IPS-18a (cell line): ENCODE results near the gene ANO2.

Experiments used
- H3K27ac ChIP-seq: one replicate; pipeline ENCODE4 v1.5.1; 2013; ENCODE audit warnings: low read length
- H3K27me3 ChIP-seq: one replicate; pipeline ENCODE4 v1.6.1; 2013; ENCODE audit warnings: mild to moderate bottlenecking, low read length; ENCODE audit not compliant: control insufficient read depth, insufficient read depth
- H3K36me3 ChIP-seq: one replicate; pipeline ENCODE4 v1.6.1; 2013; ENCODE audit warnings: low read depth, low read length; ENCODE audit not compliant: control insufficient read depth
- H3K4me1 ChIP-seq: one replicate; pipeline ENCODE4 v1.6.1; 2013; ENCODE audit warnings: low read depth, low read length; ENCODE audit not compliant: control insufficient read depth
- H3K4me3 ChIP-seq: one replicate; pipeline ENCODE4 v1.5.1; 2013; ENCODE audit warnings: low read length
- H3K9ac ChIP-seq: one replicate; pipeline ENCODE4 v1.6.1; 2013; ENCODE audit warnings: mild to moderate bottlenecking, low read length, moderate library complexity
- H3K9me3 ChIP-seq: one replicate; pipeline ENCODE4 v1.6.1; 2013; ENCODE audit warnings: low read depth, low read length; ENCODE audit not compliant: control insufficient read depth

Gene ANO2

DNA sequence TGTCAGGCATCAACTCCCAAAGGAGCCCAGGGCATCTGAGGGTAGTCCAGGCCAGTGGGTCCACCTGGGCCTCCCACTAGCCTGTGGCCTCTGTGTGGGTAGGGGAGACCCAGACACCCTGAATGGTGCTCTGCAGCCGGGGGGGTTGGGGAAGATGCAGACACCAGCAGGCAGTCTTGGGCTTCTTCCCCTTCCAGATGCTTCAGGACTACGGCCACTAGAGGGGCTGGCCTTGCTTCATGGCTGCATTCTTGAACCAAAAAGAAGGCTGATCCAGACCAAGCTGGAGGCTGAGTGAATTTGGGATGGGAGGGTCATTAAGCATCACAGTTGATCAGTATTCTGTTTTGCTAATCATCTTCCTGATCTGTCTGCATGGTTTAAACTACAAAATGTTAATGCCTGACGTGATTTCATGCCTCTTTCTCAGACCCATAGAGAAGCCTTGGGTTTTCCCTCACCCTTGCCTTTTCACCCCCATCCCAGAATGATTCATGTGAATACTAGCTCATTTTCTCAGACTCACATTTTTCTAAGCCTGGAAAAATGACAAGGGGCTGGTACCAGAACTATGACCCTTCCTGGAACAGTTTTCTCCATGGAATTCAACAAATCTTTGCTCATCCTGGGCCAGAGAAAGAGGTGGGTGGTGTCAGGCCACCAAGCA is 379.0 kb downstream of the ANO2 start:
- Histone ChIP-seq H3K9me3 (no peaks in the 10 kb centered on the region), H3K9ac (no peak overlapping the region), H3K27me3 (no peaks in the 10 kb centered on the region), H3K4me1 (no peaks in the 10 kb centered on the region), H3K36me3 (no peaks in the 10 kb centered on the region), H3K4me3 (no peak overlapping the region), H3K27ac (no peak overlapping the region)

DNA sequence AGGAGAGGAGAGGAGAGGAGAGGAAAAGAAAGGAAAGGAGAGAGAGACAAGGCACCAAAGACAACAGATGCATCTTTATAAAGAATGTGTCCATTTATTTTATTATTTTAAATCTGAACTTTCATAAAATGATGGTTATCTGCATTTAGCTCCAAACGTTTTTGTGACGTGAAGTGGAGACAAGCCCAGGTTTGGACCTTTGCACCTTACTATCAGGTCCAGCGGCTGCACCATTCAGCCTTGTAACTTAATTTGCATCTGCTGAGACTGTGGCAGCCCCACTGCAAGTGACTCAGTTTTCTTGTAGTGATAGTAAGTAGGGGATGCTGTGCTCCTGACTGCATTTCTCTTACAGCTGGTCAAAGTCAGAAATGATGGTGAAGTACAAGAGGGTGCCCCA is 382.5 kb downstream of the ANO2 start:
- H3K27me3 ChIP-seq, result no peaks in the 10 kb centered on the region
- no peak overlapping the region for H3K9ac ChIP-seq
- no peaks in the 10 kb centered on the region for H3K36me3 ChIP-seq

DNA sequence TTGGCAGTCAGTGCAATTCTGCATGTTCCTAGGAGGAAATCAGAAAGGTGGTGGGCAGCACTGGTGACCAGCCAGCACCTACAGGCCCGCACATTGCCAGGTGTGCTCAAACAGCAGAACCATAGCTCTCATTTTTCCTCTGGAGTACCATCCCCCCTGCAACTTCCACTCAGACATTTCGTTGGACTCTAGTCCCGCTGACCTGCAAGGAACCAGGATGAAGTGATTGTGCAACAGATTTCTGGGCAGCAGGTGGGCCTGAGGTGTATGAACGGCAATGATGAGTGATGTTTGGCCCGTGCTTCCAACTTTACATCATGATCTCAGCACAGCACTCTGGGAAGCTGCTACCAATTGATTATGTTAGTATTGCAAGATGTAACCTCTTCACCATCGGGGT is 383.2 kb downstream of the ANO2 start:
- Histone ChIP-seq H3K9ac (no peak overlapping the region), H3K27me3 (no peaks in the 10 kb centered on the region), H3K4me3 (no peak overlapping the region), H3K4me1 (peaks cover 15% of the 10 kb centered on the region), H3K9me3 (no peaks in the 10 kb centered on the region), H3K27ac (no peak overlapping the region), H3K36me3 (no peaks in the 10 kb centered on the region)

More for the DNA sequence above, 382.5 kb downstream of the ANO2 start:
- no peak overlapping the region for H3K27ac ChIP-seq
- H3K4me3 ChIP-seq, result no peak overlapping the region
- peaks cover 10% of the 10 kb centered on the region for H3K4me1 ChIP-seq
- no peaks in the 10 kb centered on the region for H3K9me3 ChIP-seq

DNA sequence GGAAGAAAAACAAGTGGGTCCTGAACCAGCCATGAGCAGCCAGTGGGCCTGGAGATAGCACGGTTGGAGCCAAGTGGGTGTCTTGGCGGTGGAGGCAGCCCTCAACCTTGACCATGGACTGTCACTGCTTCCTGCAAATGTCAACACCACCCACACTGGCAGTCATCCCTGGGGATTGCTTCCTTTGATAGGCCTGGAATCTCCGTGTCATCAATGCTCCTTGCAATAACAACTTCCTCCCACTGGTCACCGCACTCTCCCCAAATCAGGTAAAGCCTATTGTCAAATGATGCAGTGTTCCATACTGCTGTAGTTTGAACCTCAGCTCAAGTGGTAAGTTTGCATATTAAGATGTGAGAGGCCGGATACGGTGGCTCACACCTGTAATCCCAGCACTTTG is 384.0 kb downstream of the ANO2 start:
- Histone ChIP-seq H3K27me3 (no peaks in the 10 kb centered on the region), H3K4me3 (no peak overlapping the region), H3K36me3 (no peaks in the 10 kb centered on the region), H3K9ac (no peak overlapping the region), H3K27ac (no peak overlapping the region), H3K4me1 (peaks cover 15% of the 10 kb centered on the region), H3K9me3 (no peaks in the 10 kb centered on the region)

DNA sequence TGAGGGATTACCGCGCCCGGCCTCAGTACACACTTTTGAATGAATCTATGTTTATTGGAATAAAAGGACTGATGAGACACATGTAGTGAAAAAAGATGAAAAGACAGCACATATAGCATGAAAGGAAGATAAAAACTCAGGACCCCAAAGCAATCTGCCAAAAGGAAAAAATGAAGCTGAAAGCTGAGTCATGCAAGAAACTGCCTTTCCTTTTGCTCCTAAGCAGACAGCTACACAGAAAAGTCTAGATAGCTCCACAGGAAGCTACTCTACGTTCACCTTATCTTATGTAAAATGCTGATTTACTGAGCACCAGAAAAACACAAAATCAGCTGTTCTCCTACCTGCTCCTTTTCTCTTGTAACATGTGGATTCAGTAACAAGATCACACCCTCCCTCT is 384.8 kb downstream of the ANO2 start:
- H3K4me3 ChIP-seq, result no peak overlapping the region
- no peaks in the 10 kb centered on the region for H3K9me3 ChIP-seq
- no peak overlapping the region for H3K27ac ChIP-seq
- H3K9ac ChIP-seq, result no peak overlapping the region
- H3K4me1 ChIP-seq, result peaks cover 15% of the 10 kb centered on the region
- no peaks in the 10 kb centered on the region for H3K27me3 ChIP-seq
- no peaks in the 10 kb centered on the region for H3K36me3 ChIP-seq

DNA sequence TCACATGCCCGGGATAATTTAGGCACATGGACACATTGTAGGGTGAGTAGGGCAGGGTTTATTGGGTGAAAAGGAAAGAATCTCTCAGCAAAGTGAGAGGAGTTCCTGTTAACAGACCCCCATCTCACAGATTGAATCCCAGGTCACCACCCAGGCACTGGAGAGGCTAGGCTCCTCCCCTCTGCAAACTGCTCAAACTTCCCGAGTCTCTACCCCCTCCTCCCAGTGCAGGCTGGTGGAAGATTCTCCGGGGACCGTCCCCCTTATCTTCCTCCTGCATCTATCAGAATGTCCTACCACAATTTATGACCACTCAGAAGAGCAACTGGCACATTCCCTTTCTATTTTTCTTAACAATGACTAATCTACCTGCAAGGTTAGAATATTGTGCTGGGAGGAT is 387.2 kb downstream of the ANO2 start:
- Histone ChIP-seq H3K9ac (no peak overlapping the region), H3K36me3 (no peaks in the 10 kb centered on the region)

DNA sequence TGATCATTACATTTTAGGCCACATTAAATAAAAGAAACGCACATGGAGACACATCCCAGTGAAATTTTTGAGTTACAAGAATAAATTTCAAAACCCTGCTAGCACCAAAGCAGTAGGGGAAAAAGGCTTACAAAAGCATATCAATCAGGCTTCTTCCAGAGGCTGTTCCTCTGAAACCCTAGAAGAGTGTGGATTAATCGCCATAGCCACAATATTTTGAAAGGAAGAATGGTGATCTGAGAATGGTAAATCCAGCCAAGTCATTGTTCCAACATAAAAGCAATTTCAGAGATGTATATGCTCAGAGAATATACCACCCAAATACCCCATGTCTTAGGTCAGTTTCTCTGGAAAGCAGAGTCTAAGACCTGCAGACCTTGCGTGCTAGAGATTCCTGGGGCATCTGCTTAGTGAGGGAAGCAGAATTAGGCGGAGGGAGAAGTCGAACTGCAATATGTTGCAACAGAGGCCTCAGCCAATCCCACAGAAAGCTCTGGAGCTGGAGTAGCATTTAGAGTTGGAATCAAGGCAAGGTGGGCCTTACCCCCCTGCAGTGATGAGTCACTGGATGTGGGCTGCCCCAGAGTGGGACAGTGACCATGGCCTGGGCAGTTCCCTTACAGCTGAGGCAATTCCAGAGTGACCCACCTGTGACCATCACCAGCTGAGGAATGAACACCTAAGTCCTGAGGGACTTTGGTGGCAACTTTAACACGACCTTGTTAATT is 387.9 kb downstream of the ANO2 start:
- Histone ChIP-seq H3K4me1 (peaks cover 15% of the 10 kb centered on the region), H3K36me3 (no peaks in the 10 kb centered on the region), H3K27me3 (no peaks in the 10 kb centered on the region), H3K4me3 (no peak overlapping the region), H3K9ac (no peak overlapping the region), H3K27ac (no peak overlapping the region), H3K9me3 (no peaks in the 10 kb centered on the region)

More for the DNA sequence above, 387.2 kb downstream of the ANO2 start:
- no peaks in the 10 kb centered on the region for H3K27me3 ChIP-seq
- H3K4me3 ChIP-seq, result no peak overlapping the region
- H3K27ac ChIP-seq, result no peak overlapping the region
- H3K4me1 ChIP-seq, result peaks cover 15% of the 10 kb centered on the region
- no peaks in the 10 kb centered on the region for H3K9me3 ChIP-seq

DNA sequence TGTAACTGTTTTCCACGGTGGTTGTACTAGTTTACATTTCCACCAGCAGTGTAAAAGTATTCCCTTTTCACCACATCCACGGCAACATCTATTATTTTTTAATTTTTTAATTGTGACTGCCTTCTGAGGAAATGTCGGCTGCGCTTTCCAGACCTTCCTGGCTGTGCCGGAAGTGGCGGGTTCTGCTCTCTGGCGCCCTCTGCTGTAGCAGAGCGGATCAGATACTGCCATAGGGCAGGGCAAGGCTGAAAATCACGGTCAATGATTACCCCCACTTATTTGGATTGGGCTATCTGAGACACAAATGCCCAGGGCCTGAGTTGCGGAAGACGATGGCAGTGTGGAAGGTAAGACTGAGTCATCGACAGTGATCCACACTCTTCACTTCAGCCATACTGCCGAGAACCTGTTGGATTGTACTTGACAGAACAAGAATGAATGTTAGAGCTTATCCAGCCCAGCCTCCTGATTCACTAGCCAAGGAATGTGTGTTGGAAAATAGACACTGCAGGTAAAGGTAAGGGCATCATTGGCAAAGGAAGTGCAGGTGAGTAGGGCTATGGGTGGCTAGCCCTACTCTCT is 388.9 kb downstream of the ANO2 start:
- H3K9me3 ChIP-seq, result no peaks in the 10 kb centered on the region
- H3K4me1 ChIP-seq, result peaks cover 15% of the 10 kb centered on the region
- no peak overlapping the region for H3K4me3 ChIP-seq
- H3K9ac ChIP-seq, result no peak overlapping the region
- H3K36me3 ChIP-seq, result no peaks in the 10 kb centered on the region
- H3K27ac ChIP-seq, result no peak overlapping the region
- no peaks in the 10 kb centered on the region for H3K27me3 ChIP-seq

DNA sequence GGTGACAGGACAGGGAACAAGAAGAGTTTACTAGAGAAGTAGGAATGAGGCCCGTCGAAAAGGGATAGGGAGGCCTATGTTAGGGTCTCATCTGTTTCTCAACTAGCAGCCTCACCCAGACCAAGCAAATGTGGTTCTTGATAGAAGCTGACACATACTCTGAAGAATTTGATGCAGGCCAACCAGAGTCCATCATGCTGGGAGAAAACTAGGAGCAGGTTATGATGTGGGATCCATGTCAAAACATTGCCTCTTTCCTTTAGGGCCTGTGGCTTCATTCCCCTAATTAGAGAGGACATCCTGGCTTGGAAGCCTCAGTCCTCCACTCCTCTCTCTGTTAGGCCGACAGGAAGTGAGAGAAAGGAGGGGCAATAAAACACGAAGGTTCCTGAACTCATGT is 390.3 kb downstream of the ANO2 start:
- no peaks in the 10 kb centered on the region for H3K36me3 ChIP-seq
- H3K4me3 ChIP-seq, result no peak overlapping the region
- H3K4me1 ChIP-seq, result peaks cover 15% of the 10 kb centered on the region
- no peaks in the 10 kb centered on the region for H3K9me3 ChIP-seq
- no peak overlapping the region for H3K27ac ChIP-seq
- no peak overlapping the region for H3K9ac ChIP-seq
- H3K27me3 ChIP-seq, result no peaks in the 10 kb centered on the region

DNA sequence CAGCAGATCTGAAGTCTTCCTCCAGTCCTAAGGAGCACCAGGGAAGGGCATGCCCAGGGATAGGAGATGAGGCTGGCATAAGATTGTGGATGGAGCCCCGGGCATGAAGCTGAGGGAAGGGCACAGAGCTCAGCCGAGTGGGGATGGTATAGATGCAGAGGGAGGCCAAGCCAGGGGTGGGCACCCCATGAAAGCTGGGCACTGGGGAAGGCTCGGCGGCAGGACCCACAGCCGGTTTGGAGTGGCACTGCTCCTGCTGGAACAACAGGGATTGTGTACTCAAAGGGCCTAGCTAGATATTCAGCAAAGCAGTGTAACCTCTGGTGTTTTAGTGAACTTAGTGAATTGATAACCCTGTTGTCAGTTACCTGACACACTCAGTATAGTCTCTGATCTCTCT is 396.0 kb downstream of the ANO2 start:
- Histone ChIP-seq H3K9ac (no peak overlapping the region), H3K27me3 (no peaks in the 10 kb centered on the region), H3K9me3 (no peaks in the 10 kb centered on the region), H3K27ac (no peak overlapping the region), H3K4me3 (no peak overlapping the region), H3K4me1 (peaks cover 5% of the 10 kb centered on the region), H3K36me3 (no peaks in the 10 kb centered on the region)

DNA sequence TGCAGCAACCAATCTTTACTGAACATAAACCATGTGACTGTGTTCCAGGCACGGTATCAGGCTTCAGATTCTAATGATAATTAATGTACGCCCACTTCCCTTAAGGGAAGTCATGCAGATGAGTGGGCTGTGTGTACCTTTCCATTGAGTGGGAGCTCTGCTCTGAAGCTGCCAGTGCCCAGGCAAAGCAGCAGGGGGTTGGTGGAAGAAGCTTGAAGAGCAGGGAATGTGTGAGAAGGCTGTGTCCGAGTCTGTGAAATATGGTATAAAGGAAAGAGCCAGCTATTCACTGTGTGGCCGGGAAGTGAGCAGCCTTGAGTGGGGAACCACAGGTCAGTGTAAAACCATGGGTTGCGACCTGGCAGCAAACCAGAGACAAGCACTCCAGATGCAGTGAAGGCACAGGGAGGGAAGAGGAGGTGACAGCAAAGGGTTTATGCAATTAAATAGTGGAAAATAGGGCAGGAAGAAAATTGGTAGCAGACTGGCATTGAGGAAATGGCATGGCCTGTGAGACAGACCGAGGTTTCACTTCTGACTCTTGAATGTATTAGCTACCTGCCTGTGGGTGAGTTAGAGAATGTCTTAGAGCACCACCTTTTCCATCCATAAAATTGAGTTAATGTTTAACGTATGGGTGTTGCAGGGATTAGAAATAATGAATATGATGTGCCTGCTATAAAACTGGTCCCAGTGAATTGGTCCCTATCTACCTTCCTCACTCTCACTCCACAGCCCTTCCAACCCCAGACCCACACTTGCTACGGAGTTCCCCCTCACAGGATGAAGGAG is 396.7 kb downstream of the ANO2 start:
- Histone ChIP-seq H3K27me3 (no peaks in the 10 kb centered on the region), H3K36me3 (no peaks in the 10 kb centered on the region), H3K9me3 (no peaks in the 10 kb centered on the region), H3K4me3 (no peak overlapping the region), H3K9ac (no peak overlapping the region), H3K4me1 (peaks cover 5% of the 10 kb centered on the region), H3K27ac (no peak overlapping the region)
